ENCODE measurements around the gene TFF1.

TFF1 gene

GRCh38 chr21:42387843-42388340 lies 21.6 kb upstream of the TFF1 start:
- H3K4me1 ChIP-seq (ENCODE audit: insufficient read depth, low read length, severe bottlenecking), result peaks cover 1% of the 10 kb centered on the region

GRCh38 chr21:42387164-42387563 lies 20.8 kb upstream of the TFF1 start:
- Histone ChIP-seq H3K9me3 (ENCODE audit: low read length) (peaks cover 3% of the 10 kb centered on the region; the same call in 1 of the 2 replicates), H3K27me3 (ENCODE audit: insufficient read depth, low read length) (peaks cover 26% of the 10 kb centered on the region), H3K79me2 (ENCODE audit: insufficient read depth, low read length) (no peaks in the 10 kb centered on the region), H3K4me3 (ENCODE audit: low read depth, low read length, poor library complexity, severe bottlenecking) (no peak overlapping the region), H4K20me1 (ENCODE audit: insufficient read depth, low read length) (no peaks in the 10 kb centered on the region), H3K36me3 (ENCODE audit: insufficient read depth, low read length) (no peaks in the 10 kb centered on the region; the same call in 1 of the 2 replicates), H3K4me2 (ENCODE audit: low read length) (no peak overlapping the region), H2AFZ (ENCODE audit: low read length) (no peak overlapping the region), H3K9ac (ENCODE audit: low read length) (no peak overlapping the region), H3K27ac (ENCODE audit: low read depth, low read length, poor library complexity, severe bottlenecking) (no peak overlapping the region), H3K9me2 (ENCODE audit: low read depth, low read length) (no peaks in the 10 kb centered on the region), H3K4me1 (ENCODE audit: insufficient read depth, low read length, severe bottlenecking) (no peaks in the 10 kb centered on the region), H3F3A (ENCODE audit: insufficient read depth, low read length) (no peaks in the 10 kb centered on the region)
- TF ChIP-seq, protein P1, sequence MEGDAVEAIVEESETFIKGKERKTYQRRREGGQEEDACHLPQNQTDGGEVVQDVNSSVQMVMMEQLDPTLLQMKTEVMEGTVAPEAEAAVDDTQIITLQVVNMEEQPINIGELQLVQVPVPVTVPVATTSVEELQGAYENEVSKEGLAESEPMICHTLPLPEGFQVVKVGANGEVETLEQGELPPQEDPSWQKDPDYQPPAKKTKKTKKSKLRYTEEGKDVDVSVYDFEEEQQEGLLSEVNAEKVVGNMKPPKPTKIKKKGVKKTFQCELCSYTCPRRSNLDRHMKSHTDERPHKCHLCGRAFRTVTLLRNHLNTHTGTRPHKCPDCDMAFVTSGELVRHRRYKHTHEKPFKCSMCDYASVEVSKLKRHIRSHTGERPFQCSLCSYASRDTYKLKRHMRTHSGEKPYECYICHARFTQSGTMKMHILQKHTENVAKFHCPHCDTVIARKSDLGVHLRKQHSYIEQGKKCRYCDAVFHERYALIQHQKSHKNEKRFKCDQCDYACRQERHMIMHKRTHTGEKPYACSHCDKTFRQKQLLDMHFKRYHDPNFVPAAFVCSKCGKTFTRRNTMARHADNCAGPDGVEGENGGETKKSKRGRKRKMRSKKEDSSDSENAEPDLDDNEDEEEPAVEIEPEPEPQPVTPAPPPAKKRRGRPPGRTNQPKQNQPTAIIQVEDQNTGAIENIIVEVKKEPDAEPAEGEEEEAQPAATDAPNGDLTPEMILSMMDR (IDR thresholded peaks at IDR 0.05; ENCODE audit: low read length), result no peak
- no peak for TF ChIP-seq EZH2 (IDR thresholded peaks at IDR 0.05; ENCODE audit: borderline replicate concordance, low read length)

More at GRCh38 chr21:42387843-42388340, 21.6 kb upstream of the TFF1 start:
- TF ChIP-seq, protein P1 (IDR thresholded peaks at IDR 0.05; ENCODE audit: low read length), result no peak
- no peak for TF ChIP-seq EZH2 (IDR thresholded peaks at IDR 0.05; ENCODE audit: borderline replicate concordance, low read length)
- no peaks in the 10 kb centered on the region for H3F3A ChIP-seq (ENCODE audit: insufficient read depth, low read length)
- no peaks in the 10 kb centered on the region for H3K9me2 ChIP-seq (ENCODE audit: low read depth, low read length)
- H3K36me3 ChIP-seq (ENCODE audit: insufficient read depth, low read length), result no peaks in the 10 kb centered on the region
- H3K79me2 ChIP-seq (ENCODE audit: insufficient read depth, low read length), result no peaks in the 10 kb centered on the region
- no peak overlapping the region for H2AFZ ChIP-seq (ENCODE audit: low read length)
- H3K27me3 ChIP-seq (ENCODE audit: insufficient read depth, low read length), result peaks cover 20% of the 10 kb centered on the region
- no peak overlapping the region for H3K9ac ChIP-seq (ENCODE audit: low read length)
- H4K20me1 ChIP-seq (ENCODE audit: insufficient read depth, low read length), result no peaks in the 10 kb centered on the region
- H3K4me2 ChIP-seq (ENCODE audit: low read length), result no peak overlapping the region
- H3K27ac ChIP-seq (ENCODE audit: low read depth, low read length, poor library complexity, severe bottlenecking), result no peak overlapping the region
- no peaks in the 10 kb centered on the region for H3K9me3 ChIP-seq (ENCODE audit: low read length)
- H3K4me3 ChIP-seq (ENCODE audit: low read depth, low read length, poor library complexity, severe bottlenecking), result no peak overlapping the region

DNA sequence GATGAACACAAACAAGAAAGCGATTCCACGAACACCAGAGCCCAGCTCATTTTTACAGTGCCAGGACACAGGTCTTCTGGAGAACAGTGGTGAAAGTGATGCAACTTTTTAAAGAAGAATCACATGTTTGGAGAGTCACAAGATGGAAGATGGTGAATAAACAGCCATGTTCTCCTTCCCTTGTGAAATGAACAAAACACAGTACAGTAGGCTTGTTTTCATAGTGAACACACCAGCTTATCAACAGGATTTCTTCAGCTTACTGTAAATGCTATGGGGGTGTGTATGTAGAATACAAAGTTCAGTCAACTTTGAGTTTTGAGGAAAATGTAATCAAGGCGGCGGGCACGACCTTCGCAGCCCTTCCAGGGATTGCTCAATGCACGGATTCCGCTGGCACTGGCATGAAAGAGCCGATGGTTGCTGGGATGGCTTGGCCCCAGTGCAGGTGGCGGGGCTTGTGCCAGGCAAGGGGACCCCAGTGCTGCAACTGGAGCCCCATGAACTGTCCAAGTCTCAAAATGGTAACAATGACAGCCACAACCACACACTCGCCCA lies 19.8 kb upstream of the TFF1 start:
- no peaks in the 10 kb centered on the region for H3K4me1 ChIP-seq (ENCODE audit: insufficient read depth, low read length, severe bottlenecking)
- peaks cover 23% of the 10 kb centered on the region; the same call in 1 of the 2 replicates for H3K27me3 ChIP-seq (ENCODE audit: insufficient read depth, low read length)
- no peak overlapping the region for H2AFZ ChIP-seq (ENCODE audit: low read length)
- H3F3A ChIP-seq (ENCODE audit: insufficient read depth, low read length), result no peaks in the 10 kb centered on the region
- no peak overlapping the region for H3K4me2 ChIP-seq (ENCODE audit: low read length)
- no peaks in the 10 kb centered on the region for H3K79me2 ChIP-seq (ENCODE audit: insufficient read depth, low read length)
- no peak overlapping the region for H3K27ac ChIP-seq (ENCODE audit: low read depth, low read length, poor library complexity, severe bottlenecking)
- TF ChIP-seq EZH2 (IDR thresholded peaks at IDR 0.05; ENCODE audit: borderline replicate concordance, low read length), result no peak
- TF ChIP-seq, protein P1 (IDR thresholded peaks at IDR 0.05; ENCODE audit: low read length), result no peak
- H4K20me1 ChIP-seq (ENCODE audit: insufficient read depth, low read length), result no peaks in the 10 kb centered on the region
- H3K9ac ChIP-seq (ENCODE audit: low read length), result no peak overlapping the region
- H3K36me3 ChIP-seq (ENCODE audit: insufficient read depth, low read length), result no peaks in the 10 kb centered on the region; the same call in 1 of the 2 replicates
- no peak overlapping the region for H3K4me3 ChIP-seq (ENCODE audit: low read depth, low read length, poor library complexity, severe bottlenecking)
- peaks cover 10% of the 10 kb centered on the region; the same call in 1 of the 2 replicates for H3K9me3 ChIP-seq (ENCODE audit: low read length)
- no peaks in the 10 kb centered on the region for H3K9me2 ChIP-seq (ENCODE audit: low read depth, low read length)

Measured in OCI-LY1 (cell line).